A673 (cell line): ENCODE measurements around the gene SMYD3.

Experiments used
- EZH2 ChIP-seq: fragments of 200-600 bp; sonication (generic); IDR thresholded peaks from 2 replicates; pipeline ENCODE4 v1.6.1; 2017; ENCODE audit warnings: borderline replicate concordance, low read depth, mild to moderate bottlenecking, mixed read lengths, antibody characterized with exemption, low read length; ENCODE audit not compliant: poor library complexity, severe bottlenecking
- TF ChIP-seq, protein P1 (sequence below): fragments of 300-800, 200-600 bp; sonication (generic); conservative IDR thresholded peaks from 2 replicates; pipeline ENCODE4 v1.5.1; 2017; ENCODE audit warnings: low read depth, mild to moderate bottlenecking, antibody characterized with exemption, low read length, moderate library complexity, mixed read lengths

DNA sequence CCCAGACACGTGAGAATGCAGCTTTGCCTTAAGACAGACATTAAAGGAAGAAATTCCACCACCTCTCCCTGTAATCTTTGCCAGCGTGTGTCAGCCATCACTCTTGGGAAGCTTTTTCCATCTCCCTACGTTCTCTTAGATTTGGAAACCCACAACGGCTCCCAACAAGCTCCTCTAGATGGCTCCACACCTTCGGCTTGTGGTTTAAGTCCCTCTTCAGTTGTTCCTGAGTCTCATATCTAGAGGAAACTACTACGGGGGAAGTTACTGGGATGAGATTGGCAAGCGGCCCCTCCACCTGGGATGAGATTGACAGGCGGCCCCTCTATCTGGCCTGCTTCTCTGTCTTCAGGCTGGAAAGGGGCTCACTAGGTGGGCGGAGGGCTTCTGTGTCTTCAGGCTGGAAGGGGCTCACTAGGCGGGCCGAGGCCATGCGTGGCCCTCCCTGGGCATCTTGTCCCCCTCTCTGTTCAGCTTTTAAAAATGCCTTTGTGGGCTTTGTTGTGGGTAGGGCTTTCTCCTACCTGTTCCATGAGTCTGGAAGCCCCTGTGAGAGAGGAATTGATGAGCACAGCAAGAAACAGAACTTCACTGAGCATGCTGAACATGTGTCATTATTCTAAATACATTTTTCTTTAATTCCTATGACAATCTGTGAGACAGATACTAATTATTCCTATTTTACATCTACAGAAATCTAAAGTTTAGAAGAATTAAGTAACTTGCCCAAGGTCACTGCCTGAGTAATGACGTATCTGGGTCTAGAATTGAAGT is 681.8 kb downstream of the SMYD3 start:
- TF ChIP-seq, protein P1, sequence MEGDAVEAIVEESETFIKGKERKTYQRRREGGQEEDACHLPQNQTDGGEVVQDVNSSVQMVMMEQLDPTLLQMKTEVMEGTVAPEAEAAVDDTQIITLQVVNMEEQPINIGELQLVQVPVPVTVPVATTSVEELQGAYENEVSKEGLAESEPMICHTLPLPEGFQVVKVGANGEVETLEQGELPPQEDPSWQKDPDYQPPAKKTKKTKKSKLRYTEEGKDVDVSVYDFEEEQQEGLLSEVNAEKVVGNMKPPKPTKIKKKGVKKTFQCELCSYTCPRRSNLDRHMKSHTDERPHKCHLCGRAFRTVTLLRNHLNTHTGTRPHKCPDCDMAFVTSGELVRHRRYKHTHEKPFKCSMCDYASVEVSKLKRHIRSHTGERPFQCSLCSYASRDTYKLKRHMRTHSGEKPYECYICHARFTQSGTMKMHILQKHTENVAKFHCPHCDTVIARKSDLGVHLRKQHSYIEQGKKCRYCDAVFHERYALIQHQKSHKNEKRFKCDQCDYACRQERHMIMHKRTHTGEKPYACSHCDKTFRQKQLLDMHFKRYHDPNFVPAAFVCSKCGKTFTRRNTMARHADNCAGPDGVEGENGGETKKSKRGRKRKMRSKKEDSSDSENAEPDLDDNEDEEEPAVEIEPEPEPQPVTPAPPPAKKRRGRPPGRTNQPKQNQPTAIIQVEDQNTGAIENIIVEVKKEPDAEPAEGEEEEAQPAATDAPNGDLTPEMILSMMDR, result peak; percentile 45
- TF ChIP-seq EZH2, result no peak
